ENCODE measurements around the gene PDE6H.

GRCh38 chr12:15020156-15020555 is 47.3 kb downstream of the PDE6H start:
- TF ChIP-seq CTCF (IDR thresholded peaks at IDR 0.05) (no peak), POLR2AphosphoS5 (IDR thresholded peaks at IDR 0.05; ENCODE audit: low read depth, low read length) (no peak), REST (IDR thresholded peaks at IDR 0.05; ENCODE audit: insufficient read depth in 1 of 2, low read depth in 2 of 2, low read length in 1 of 2) (no peak), SIN3A (IDR thresholded peaks at IDR 0.05; ENCODE audit: borderline replicate concordance, insufficient read depth, low read depth, low read length) (no peak), TCF7L2 (IDR thresholded peaks at IDR 0.05; ENCODE audit: low read depth, low read length) (no peak)
